Hypothalamus (tissue), 51 donors: Measurements from ENCODE around the gene TMEM253.

Source experiments
- DNase-seq, 51 donors: peaks; one replicate each; lab custom pipeline; 2025; lab: John Stamatoyannopoulos, UW

TMEM253 gene

GRCh38 chr14:21070610-21071224 lies 30.1 kb upstream of the TMEM253 start:
- peak in 35 of 51 donors; percentile 35 to 78 (median 62) for DNase-seq

GRCh38 chr14:21071225-21072030 lies 29.4 kb upstream of the TMEM253 start:
- DNase-seq: peak in 50 of 51 donors; percentile 28 to 88 (median 70)

- peak in 6 of 51 donors; percentile 5 to 33 (median 20) for DNase-seq
These were observed 28.8 kb upstream of the TMEM253 start for GRCh38 chr14:21072031-21072473.

- DNase-seq: no peak
These were observed 28.0 kb upstream of the TMEM253 start for GRCh38 chr14:21072781-21073339.

GRCh38 chr14:21073921-21074320 lies 26.9 kb upstream of the TMEM253 start:
- DNase-seq: no peak

- DNase-seq: no peak
These were observed 26.2 kb upstream of the TMEM253 start for GRCh38 chr14:21074398-21075272.

- no peak for DNase-seq
These were observed 25.0 kb upstream of the TMEM253 start for GRCh38 chr14:21075719-21076437.

GRCh38 chr14:21077672-21078071 lies 23.2 kb upstream of the TMEM253 start:
- DNase-seq: no peak

- DNase-seq: peak in 1 of 51 donors; percentile 53
These were observed 22.6 kb upstream of the TMEM253 start for GRCh38 chr14:21078287-21078686.

- no peak for DNase-seq
These were observed 22.1 kb upstream of the TMEM253 start for GRCh38 chr14:21078726-21079125.

- DNase-seq: no peak
These were observed 19.2 kb upstream of the TMEM253 start for GRCh38 chr14:21081521-21082142.

GRCh38 chr14:21083565-21084325 lies 17.1 kb upstream of the TMEM253 start:
- no peak for DNase-seq

- DNase-seq: no peak
These were observed 16.5 kb upstream of the TMEM253 start for GRCh38 chr14:21084396-21084795.

- no peak for DNase-seq
These were observed 15.6 kb upstream of the TMEM253 start for GRCh38 chr14:21084998-21085853.

- no peak for DNase-seq
These were observed 14.0 kb upstream of the TMEM253 start for GRCh38 chr14:21086908-21087293.

GRCh38 chr14:21087294-21088091 lies 13.4 kb upstream of the TMEM253 start:
- DNase-seq: peak in 30 of 51 donors; percentile 6 to 79 (median 44)

- DNase-seq: no peak
These were observed 12.2 kb upstream of the TMEM253 start for GRCh38 chr14:21088687-21089086.
